GM21786 (cell line): Measurements from ENCODE around the gene SCYL1.
"Not testable (repeated sequence)": the region's sequence is repeated elsewhere in the genome, so short reads cannot be mapped to it uniquely, and the experiment has no call there.

Source experiments
- ATAC-seq: cut with Tn5 transposase; IDR thresholded peaks from one replicate; pipeline ENCODE4 v1.9.1; 2021; ENCODE audit not compliant: unreplicated experiment

Gene SCYL1

DNA sequence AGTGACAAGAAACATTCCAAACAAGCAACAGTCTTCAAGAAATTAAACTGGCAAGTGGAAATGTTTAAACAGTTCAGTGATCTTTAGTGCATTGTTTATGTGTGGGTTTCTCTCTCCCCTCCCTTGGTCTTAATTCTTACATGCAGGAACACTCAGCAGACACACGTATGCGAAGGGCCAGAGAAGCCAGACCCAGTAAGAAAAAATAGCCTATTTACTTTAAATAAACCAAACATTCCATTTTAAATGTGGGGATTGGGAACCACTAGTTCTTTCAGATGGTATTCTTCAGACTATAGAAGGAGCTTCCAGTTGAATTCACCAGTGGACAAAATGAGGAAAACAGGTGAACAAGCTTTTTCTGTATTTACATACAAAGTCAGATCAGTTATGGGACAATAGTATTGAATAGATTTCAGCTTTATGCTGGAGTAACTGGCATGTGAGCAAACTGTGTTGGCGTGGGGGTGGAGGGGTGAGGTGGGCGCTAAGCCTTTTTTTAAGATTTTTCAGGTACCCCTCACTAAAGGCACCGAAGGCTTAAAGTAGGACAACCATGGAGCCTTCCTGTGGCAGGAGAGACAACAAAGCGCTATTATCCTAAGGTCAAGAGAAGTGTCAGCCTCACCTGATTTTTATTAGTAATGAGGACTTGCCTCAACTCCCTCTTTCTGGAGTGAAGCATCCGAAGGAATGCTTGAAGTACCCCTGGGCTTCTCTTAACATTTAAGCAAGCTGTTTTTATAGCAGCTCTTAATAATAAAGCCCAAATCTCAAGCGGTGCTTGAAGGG lies 20.0 kb upstream of the SCYL1 start:
- no peak for ATAC-seq

DNA sequence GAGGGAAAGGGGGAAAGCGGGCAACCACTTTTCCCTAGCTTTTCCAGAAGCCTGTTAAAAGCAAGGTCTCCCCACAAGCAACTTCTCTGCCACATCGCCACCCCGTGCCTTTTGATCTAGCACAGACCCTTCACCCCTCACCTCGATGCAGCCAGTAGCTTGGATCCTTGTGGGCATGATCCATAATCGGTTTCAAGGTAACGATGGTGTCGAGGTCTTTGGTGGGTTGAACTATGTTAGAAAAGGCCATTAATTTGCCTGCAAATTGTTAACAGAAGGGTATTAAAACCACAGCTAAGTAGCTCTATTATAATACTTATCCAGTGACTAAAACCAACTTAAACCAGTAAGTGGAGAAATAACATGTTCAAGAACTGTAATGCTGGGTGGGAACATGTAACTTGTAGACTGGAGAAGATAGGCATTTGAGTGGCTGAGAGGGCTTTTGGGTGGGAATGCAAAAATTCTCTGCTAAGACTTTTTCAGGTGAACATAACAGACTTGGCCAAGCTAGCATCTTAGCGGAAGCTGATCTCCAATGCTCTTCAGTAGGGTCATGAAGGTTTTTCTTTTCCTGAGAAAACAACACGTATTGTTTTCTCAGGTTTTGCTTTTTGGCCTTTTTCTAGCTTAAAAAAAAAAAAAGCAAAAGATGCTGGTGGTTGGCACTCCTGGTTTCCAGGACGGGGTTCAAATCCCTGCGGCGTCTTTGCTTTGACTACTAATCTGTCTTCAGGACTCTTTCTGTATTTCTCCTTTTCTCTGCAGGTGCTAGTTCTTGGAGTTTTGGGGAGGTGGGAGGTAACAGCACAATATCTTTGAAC lies 19.2 kb upstream of the SCYL1 start:
- ATAC-seq, result no peak

DNA sequence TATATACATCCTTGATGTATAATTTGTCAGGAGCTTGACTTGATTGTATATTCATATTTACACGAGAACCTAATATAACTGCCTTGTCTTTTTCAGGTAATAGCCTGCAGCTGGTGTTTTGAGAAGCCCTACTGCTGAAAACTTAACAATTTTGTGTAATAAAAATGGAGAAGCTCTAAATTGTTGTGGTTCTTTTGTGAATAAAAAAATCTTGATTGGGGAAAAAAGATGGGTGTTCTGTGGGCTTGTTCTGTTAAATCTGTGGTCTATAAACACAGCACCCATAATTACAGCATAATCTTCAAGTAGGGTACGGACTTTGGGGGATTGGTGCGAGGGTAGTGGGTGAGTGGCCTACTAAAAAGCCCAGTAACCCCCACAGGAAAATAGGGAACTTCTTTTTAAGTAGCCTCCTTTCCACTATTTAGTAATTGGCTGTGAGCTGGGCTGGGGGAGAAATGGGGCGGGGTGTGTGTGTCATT lies 18.6 kb upstream of the SCYL1 start:
- ATAC-seq, result no peak

DNA sequence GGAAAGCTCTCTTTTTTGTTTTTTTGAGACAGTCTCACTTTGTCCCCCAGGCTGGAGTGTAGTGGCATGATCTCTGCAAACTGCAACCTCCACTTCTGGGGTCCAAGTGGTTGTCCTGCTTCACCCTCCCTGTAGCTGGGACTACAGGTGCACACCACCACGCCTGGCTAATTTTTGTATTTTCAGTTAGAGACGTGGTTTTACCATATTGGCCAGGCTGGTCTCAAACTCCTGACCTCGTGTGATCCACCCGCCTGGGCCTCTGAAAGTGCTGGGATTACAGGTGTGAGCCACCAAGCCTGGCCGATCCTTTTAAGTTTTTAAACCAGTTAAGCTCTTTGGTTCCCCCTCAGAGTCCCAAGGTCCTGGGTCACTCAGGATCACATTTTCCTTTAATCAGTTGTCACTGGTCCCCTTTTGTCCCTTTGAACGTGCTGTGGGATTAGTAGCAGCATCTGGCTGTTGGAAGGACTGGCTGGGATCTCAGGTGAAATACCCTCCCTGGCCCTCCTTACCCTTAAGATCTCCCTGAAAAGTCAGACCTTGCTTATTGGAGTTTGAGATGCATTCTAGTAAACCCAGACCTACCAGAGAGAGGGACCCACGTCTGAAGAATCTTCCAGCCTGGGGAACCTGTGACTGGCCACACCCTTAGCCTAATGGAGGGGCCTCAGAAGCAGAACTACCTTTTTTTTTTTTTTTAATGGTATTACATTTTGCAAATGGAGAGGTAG lies 17.9 kb upstream of the SCYL1 start:
- ATAC-seq, result peak; percentile 20

DNA sequence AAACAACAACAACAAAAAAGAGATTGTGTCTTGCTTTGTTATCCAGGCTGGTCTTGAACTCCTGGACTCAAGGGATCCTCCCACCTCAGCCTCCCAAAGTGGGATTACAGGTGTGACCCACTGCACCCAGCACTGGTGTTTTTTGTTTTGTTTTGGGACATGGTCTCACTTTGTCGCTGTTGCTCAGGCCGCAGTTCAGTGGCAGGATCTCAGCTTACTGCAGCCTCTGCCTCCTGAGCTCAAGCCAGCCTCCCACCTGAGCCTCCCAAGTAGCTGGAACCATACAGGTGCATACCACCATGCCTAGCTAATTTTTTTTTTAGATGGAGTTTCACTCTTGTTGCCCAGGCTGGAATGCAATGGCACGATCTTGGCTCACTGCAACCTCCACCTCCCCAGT lies 12.6 kb upstream of the SCYL1 start:
- ATAC-seq, result not testable (repeated sequence)

DNA sequence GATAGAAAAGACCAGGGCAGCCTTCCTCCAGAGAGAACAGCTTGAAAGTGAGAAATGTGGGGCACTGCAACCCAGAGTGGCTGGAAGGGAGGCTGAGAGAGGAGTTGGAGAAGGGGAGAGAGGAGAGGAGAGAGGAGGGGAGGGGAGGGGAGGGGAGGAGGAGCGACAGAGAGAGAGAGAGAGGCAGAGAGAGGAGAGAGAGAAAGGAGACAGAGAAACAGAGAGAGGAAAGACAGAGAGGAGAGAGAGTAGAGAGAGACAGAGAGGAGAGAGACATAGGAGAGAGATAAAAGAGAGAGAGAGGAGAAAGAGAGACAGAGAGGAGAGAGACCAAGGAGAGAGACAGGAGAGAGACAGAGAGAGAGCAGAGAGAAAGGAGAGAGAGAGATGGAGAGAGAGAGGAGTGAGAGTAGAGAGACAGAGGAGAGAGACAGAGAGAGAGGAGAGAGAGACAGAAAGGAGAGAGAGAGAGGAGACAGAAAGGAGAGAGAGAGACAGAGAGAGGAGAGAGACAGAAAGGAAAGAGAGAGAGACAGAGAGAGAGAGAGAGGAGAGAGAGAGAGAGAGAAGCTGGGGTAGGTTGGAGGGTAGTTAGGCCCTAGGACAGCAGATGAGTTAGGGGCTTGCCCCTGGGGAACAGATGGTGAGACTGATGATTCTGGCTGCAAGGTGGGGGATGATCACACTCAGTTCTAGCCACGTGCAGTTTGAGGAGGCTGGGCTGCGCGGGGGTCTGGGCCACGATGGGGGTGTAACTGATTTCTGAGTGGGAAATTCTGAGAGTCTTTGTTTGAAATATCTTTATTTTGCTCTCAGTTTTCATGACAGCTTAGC lies 8.5 kb upstream of the SCYL1 start:
- no peak for ATAC-seq

DNA sequence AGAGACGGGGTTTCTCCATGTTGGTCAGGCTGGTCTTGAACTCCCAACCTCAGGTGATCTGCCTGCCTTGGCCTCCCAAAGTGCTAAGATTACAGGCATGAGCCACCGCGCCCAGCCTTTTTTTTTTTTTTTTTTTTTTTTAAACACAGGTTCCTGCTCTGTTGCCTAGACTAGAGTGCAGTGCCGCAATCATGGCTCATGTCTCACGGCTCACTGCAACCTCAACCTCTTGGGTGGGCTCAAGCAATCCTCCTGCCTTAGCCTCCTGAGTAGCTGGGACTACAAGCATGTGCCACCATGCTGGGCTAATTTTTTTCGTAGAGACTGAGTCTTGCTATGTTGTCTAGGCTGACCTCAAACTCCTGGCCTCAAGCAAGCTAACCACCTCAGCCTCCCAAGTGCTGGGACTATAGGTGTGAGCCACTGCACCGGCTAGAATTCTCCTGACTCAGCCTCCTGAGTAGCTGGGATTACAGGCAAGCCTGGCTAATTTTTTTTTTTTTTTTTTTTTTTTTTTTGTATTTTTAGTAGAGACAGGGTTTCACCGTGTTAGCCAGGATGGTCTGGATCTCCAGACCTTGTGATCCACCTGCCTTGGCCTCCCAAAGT lies 5.8 kb upstream of the SCYL1 start:
- ATAC-seq, result not testable (repeated sequence)

DNA sequence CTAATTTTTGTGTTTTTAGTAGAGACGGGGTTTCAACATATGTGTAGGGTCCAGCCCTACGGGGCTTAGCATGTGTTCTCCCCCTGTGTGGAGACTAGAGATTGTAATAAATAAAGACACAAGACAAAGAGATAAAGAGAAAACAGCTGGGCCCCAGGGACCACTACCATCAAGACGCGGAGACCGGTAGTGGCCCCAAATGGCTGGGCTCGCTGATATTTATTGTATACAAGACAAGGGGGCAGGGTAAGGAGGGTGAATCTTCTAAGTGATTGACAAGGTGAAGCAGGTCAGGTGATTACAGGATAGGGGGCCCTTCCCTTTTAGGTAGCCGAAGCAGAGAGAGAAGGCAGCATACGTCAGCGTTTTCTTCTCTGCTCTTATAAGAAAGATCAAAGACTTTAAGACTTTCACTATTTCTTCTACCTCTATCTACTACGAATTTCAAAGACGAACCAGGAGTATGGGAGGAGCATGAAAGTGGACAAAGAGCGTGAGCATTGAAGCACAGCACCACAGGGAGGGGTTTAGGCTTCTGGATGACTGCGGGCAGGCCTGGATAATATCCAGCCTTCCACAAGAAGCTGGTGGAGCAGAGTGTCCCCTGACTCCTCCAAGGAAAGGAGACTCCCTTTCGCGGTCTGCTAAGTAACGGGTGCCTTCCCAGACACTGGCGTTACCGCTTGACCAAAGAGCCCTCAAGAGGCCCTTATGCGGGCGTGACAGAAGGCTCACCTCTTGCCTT lies 2.9 kb upstream of the SCYL1 start:
- not testable (repeated sequence) for ATAC-seq

DNA sequence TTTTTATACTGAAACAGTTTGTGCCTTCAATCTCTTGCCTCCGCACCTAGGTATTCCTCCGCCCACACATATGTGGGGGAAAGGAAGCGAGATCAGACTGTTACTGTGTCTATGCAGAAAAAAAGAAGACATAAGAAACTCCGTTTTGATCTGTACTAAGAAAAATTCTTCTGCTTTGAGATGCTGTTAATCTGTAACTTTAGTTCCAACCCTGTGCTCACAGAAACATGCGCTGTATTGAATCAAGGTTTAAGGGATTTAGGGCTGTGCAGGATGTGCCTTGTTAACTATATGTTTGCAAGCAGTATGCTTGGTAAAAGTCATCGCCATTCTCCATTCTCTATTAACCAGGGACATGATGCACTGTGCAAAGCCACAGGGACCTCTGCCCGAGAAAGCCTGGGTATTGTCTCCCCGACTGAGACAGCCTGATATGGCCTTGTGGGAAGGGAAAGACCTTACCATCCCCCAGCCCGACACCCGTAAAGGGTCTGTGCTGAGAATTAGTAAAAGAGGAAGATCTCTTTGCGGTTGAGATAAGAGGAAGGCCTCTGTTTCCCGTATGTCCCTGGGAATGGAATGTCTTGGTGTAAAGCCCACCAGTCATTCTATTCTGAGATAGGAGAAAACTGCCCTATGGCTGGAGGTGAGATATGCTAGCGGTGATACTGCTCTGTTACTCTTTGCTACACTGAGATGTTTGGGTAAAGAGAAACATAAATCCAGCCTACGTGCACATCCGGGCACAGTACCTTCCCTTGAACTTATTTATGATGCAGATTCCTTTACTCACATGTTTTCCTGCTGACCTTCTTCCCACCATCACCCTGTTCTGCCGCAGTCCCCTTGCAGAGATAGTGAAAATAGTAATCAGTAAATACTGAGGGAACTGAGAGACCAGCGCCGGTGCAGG lies 1.9 kb upstream of the SCYL1 start:
- not testable (repeated sequence) for ATAC-seq

DNA sequence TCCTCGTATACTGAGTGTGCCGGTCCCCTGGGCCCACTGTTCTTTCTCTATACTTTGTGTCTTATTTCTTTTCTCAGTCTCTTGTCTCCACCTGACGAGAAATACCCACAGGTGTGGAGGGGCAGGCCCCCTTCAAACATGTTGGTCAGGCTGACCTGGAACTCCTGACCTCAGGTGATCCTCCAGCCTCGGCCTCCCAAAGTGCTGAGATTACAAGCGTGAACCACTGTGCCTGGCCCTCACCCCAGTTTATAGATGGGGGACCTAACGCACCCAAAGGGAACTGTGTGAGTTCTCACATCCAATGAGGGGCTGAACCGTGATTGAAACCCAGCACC lies 1.3 kb upstream of the SCYL1 start:
- not testable (repeated sequence) for ATAC-seq

DNA sequence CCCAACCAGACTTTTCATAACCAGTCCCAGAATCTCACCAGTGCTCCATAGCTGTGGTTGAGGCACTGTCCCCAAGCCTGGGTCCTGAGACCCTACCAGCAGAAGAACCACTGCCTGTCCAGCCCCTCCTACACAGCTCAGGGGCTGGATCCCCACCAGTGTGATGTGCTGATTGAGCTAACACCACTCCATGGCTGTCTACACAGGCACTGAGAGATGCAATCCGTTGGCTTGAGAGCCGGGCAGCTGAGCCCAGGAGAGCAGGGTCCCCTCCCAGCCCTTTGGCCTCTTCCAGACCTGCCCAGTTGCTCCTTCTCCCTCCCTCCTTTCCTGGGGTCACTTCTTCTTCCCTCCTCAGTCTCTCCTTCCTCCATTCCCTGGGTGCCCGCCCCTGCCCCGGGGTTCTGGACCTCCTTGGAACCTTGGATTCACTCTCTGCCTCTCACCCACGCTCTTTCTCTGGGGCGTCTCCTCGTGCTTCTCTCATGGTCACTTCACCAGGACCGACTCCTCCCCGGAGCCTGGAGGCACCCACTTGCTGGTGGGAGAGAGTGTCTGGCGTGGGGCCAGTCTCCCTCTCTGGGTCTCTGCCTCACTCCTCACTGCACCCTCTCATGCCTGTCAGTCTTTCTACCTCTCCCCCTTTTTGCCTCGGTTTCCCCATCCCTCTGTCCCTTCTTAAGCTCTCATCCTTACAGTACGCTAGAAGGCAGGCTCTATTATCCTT lies 706 bp upstream of the SCYL1 start:
- ATAC-seq, result no peak

DNA sequence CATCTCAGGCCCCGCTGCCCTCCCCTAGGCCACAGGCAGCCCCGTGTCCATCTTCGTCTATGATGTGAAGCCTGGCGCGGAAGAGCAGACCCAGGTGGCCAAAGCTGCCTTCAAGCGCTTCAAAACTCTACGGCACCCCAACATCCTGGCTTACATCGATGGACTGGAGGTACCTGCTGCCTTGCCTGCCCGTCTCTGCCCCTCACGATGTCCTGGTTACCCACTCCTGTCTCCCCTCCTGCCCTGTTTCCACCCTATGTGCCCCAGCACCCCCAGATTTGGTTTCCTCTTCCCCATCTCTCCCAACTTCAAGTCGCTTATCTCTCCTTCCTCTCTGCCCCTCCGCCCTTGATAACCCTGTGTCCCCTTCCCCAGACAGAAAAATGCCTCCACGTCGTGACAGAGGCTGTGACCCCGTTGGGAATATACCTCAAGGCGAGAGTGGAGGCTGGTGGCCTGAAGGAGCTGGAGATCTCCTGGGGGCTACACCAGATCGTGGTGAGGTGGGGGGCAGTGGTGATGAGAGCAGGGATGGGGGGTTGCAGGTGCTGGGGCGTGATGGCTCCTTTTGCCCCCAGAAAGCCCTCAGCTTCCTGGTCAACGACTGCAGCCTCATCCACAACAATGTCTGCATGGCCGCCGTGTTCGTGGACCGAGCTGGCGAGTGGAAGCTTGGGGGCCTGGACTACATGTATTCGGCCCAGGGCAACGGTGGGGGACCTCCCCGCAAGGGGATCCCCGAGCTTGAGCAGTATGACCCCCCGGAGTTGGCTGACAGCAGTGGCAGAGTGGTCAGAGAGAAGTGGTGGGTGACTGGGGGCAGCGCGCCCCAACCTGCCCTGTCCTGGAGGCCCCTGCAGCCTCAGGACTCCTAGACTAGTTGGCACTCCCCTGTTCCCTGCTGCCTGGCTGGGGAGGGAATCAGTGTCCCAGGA lies 930 bp downstream of the SCYL1 start:
- no peak for ATAC-seq

DNA sequence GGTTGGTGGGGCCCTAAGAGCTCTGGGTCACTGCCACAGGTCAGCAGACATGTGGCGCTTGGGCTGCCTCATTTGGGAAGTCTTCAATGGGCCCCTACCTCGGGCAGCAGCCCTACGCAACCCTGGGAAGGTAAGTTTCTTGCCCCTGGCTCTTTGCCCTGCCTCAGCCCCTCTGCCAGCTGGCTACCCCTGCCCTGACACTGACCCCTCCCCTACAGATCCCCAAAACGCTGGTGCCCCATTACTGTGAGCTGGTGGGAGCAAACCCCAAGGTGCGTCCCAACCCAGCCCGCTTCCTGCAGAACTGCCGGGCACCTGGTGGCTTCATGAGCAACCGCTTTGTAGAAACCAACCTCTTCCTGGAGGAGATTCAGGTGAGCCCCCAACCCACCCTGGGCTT lies 1.9 kb downstream of the SCYL1 start:
- ATAC-seq, result no peak

DNA sequence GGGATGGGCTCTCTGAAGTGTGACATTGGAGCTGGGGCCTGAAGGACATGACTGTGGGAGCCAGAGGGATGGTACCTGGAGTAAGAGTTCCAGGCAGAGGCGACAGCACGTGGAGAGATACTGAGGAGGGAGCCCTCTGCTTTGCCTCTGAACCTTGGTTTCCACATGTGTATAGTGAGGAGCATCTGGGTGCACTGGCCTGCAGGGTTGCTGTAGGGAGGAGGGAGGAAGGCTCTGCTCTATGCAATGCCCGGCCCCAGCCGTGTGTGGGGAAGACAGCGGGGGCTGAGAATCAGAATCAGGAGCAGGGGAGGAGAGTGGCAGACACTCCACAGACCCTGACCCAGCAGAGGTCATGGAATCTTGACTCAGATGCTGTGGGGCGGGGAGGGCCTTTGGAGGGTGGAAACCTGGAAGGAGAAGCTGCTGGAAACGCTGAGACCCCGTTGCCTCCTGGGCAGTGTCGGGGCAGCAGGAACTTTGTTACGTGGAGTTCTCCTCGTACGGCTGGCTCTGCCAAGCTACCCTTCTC lies 4.0 kb downstream of the SCYL1 start:
- ATAC-seq, result no peak

DNA sequence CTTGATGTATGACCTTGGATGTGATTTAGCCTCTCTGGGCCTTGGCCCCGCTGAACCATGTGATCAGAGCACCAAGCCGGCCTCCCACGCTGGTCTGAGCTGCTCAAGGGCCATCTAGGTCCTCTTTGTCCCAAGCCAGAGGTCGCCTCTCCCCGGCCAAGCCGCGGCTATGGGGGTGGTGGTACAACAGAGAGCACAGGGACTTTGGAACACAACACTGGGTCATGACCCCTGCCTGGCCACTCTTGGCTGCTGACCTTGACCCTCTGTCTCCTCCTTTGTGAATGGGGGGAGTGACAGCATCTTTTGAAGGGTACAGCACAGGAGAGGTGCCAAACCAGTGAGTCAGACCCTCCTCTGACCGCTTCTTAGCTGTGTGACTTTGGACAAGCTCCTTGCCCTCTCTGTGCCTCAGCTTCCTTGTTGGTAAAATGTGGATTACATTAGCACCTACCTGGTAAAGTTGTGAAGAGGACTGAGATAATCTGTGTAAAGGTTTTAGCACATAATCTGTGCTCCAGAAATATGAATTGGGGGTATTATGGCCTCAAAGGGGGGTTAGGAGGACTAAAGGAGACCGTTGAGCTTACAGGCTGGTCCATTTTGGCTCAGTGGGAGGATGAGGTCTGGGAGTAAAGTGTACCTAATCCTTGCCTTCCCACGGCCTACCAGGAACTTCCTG lies 4.7 kb downstream of the SCYL1 start:
- ATAC-seq, result no peak

DNA sequence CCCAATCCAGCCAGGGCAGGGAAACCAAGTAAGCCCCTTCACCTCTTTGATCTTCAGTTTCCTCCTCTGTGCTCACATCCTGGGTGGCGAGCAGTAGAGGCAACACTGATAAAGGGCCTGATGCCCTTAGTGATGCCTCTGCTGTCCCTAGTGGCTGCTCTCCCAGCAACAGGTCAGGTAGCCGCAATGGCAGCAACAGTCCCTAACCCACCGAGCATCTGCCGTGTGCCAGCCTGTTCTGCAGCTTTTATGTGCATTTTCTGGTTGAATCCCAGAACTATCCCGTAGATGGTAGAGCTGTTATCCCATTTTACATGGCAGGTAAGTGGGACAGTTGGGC lies 5.2 kb downstream of the SCYL1 start:
- no peak for ATAC-seq
